ENCODE measurements around the gene ZBTB18.

GRCh38 chr1:244035358-244035757, 15.7 kb upstream of the ZBTB18 start:
- TF ChIP-seq POLR2A (IDR thresholded peaks at IDR 0.05) (no peak), CTCF (IDR thresholded peaks at IDR 0.05) (no peak)

All from sigmoid colon (tissue), 3 donors.